ENCODE measurements around the gene WIZ. TPM values are rescaled to one million over a fixed set of nuclear protein-coding genes. Genes with fewer than 3 reads are reported as not detected.

The WIZ gene
- total and polyA plus RNA-seq, 2 experiments from 2014 or later = 8.9 to 39.5 TPM

GRCh38 chr19:15424121-15424520 lies 25.6 kb downstream of the WIZ start:
- H3K4me1 ChIP-seq (ENCODE audit: insufficient read depth) = no peaks in the 10 kb centered on the region; the same call in 1 of the 2 replicates
- H3K36me3 ChIP-seq (ENCODE audit: insufficient read depth) = no peaks in the 10 kb centered on the region
- H3K27me3 ChIP-seq (ENCODE audit: insufficient read depth) = no peaks in the 10 kb centered on the region
- H3K27ac ChIP-seq (ENCODE audit: low read depth) = no peak overlapping the region
- Mint-ChIP-seq H3K36me3 (ENCODE audit: low read depth) (peaks cover 37% of the 10 kb centered on the region), H3K9me3 (no peaks in the 10 kb centered on the region), H3K27ac (no peak overlapping the region), H3K4me3 (no peak overlapping the region), H3K27me3 (ENCODE audit: insufficient read depth, low read depth, poor library complexity) (peaks cover 6% of the 10 kb centered on the region), H3K4me1 (peaks cover 3% of the 10 kb centered on the region)
- H4K20me1 ChIP-seq (replicated peaks; ENCODE audit: insufficient read depth) = no peaks in the 10 kb centered on the region
- no peak overlapping the region for H3K4me2 ChIP-seq
- DNase-seq (ENCODE audit: low spot score) = no peak
- no peak for TF ChIP-seq ZNF114 (CRISPR knock-in tag; IDR thresholded peaks at IDR 0.05)
- TF ChIP-seq EZH2 (IDR thresholded peaks at IDR 0.05; ENCODE audit: low read depth, unreplicated experiment) = no peak
- no peak for TF ChIP-seq ZNF331 (CRISPR knock-in tag; IDR thresholded peaks at IDR 0.05; ENCODE audit: low read depth)
- no peak for TF ChIP-seq CREB1 (CRISPR knock-in tag; IDR thresholded peaks at IDR 0.05; ENCODE audit: low read depth)
- TF ChIP-seq POLR2AphosphoS5 (IDR thresholded peaks at IDR 0.05; ENCODE audit: low read depth) = no peak
- TF ChIP-seq JUNB (IDR thresholded peaks at IDR 0.05; ENCODE audit: unreplicated experiment) = no peak
- TF ChIP-seq ZNF462 (CRISPR knock-in tag; IDR thresholded peaks at IDR 0.05) = no peak
- TF ChIP-seq REST (IDR thresholded peaks at IDR 0.05; ENCODE audit: unreplicated experiment) = no peak
- no peak for TF ChIP-seq ETS1 (IDR thresholded peaks at IDR 0.05)
- no peak for TF ChIP-seq NANOG (IDR thresholded peaks at IDR 0.05; ENCODE audit: borderline replicate concordance)
- TF ChIP-seq EZH2phosphoT487 (IDR thresholded peaks at IDR 0.05; ENCODE audit: unreplicated experiment) = no peak
- no peak for TF ChIP-seq CTCF (conservative IDR thresholded peaks at IDR 0.05; ENCODE audit: low read depth in 2 of 2)
- TF ChIP-seq STAT1 (IDR thresholded peaks at IDR 0.05; ENCODE audit: unreplicated experiment) = no peak
- H3F3A ChIP-seq (replicated peaks; ENCODE audit: low read depth) = peaks cover 14% of the 10 kb centered on the region
- H2AFZ ChIP-seq = no peak overlapping the region
- H3K9me2 ChIP-seq (ENCODE audit: insufficient read depth) = no peaks in the 10 kb centered on the region
- no peak for ATAC-seq
- H3K79me2 ChIP-seq (replicated peaks; ENCODE audit: insufficient read depth) = no peaks in the 10 kb centered on the region
- H3K4me3 ChIP-seq = no peak overlapping the region
